ENCODE results near the gene EPM2AIP1. TPM values are rescaled to one million over a fixed set of nuclear protein-coding genes. Genes with fewer than 3 reads are reported as not detected.
A peak's percentile ranks its signal among the peaks of the same experiment; 100 is the strongest.

EPM2AIP1 gene
- polyA plus RNA-seq, 3 donors = 3.6 to 11.3 (median 5.8) TPM

- H4K20me1 ChIP-seq (ENCODE audit: insufficient read depth, low read length) = peaks cover 11% of the 10 kb centered on the region
- H3K27ac Mint-ChIP-seq = no peak overlapping the region
- WGBS (ENCODE audit: insufficient coverage) = 90% methylated on average over 2 of the region's 3 CpGs
- no peak for DNase-seq
- peak overlapping the region in 1 of 2 donors; percentile 99 for H3K27ac ChIP-seq (ENCODE audit: low read depth in 1 of 2, low read length in 2 of 2)
- no peaks in the 10 kb centered on the region for H3K9me3 Mint-ChIP-seq
- peak overlapping the region; percentile 87 for H3K4me2 ChIP-seq (replicated peaks; ENCODE audit: extremely low read depth, low read length, poor library complexity, severe bottlenecking)
- H3K79me2 ChIP-seq (ENCODE audit: insufficient read depth, low read length) = peaks cover 82% of the 10 kb centered on the region
- H3K4me1 Mint-ChIP-seq = peaks cover 41% of the 10 kb centered on the region
- intact Hi-C loops (cut with micrococcal nuclease) = loop anchor here (5.0 kb wide), 2 partner anchors 79 to 84 kb away; no protein-coding TSS in a partner anchor
- H3K36me3 Mint-ChIP-seq = peaks cover 16 to 36% of the 10 kb centered on the region in 2 donors
- H3K4me3 Mint-ChIP-seq = no peak overlapping the region
- H3K36me3 ChIP-seq (replicated peaks in 1 of 2; ENCODE audit: control insufficient read depth in 1 of 2, insufficient read depth in 2 of 2, low read length in 2 of 2) = peaks cover 13 to 26% of the 10 kb centered on the region in 2 donors
- H3K9me3 ChIP-seq (replicated peaks in 1 of 2; ENCODE audit: control insufficient read depth in 1 of 2, insufficient read depth in 1 of 2, low read length in 2 of 2) = no peaks in the 10 kb centered on the region
- H3K4me1 ChIP-seq (ENCODE audit: control insufficient read depth in 1 of 2, insufficient read depth in 2 of 2, low read length in 2 of 2) = peaks cover 48 to 61% of the 10 kb centered on the region in 2 donors
- no peaks in the 10 kb centered on the region for H3K27me3 Mint-ChIP-seq (ENCODE audit: low read depth in 3 of 3)
- H3K9ac ChIP-seq (ENCODE audit: insufficient read depth, low read length, poor library complexity, severe bottlenecking) = peak overlapping the region; percentile 26
- TF ChIP-seq, protein P1, sequence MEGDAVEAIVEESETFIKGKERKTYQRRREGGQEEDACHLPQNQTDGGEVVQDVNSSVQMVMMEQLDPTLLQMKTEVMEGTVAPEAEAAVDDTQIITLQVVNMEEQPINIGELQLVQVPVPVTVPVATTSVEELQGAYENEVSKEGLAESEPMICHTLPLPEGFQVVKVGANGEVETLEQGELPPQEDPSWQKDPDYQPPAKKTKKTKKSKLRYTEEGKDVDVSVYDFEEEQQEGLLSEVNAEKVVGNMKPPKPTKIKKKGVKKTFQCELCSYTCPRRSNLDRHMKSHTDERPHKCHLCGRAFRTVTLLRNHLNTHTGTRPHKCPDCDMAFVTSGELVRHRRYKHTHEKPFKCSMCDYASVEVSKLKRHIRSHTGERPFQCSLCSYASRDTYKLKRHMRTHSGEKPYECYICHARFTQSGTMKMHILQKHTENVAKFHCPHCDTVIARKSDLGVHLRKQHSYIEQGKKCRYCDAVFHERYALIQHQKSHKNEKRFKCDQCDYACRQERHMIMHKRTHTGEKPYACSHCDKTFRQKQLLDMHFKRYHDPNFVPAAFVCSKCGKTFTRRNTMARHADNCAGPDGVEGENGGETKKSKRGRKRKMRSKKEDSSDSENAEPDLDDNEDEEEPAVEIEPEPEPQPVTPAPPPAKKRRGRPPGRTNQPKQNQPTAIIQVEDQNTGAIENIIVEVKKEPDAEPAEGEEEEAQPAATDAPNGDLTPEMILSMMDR (IDR thresholded peaks at IDR 0.05) = no peak
- H2AFZ ChIP-seq (ENCODE audit: insufficient read depth, low read depth, low read length, poor library complexity, severe bottlenecking) = no peak overlapping the region
- H3K27me3 ChIP-seq (ENCODE audit: control insufficient read depth in 2 of 2, insufficient read depth in 2 of 2, low read length in 2 of 2) = no peaks in the 10 kb centered on the region
- H3K4me3 ChIP-seq (replicated peaks in 1 of 3; ENCODE audit: low read depth in 2 of 3, low read length in 3 of 3) = peak overlapping the region in 1 of 3 experiments; percentile 89
Measured at GRCh38 chr3:36991147-36991546, 1.8 kb downstream of the EPM2AIP1 start.

GRCh38 chr3:36989568-36989967 is 3.4 kb downstream of the EPM2AIP1 start:
- Histone ChIP-seq H2AFZ (ENCODE audit: insufficient read depth, low read depth, low read length, poor library complexity, severe bottlenecking) (no peak overlapping the region), H3K27ac (ENCODE audit: low read depth in 1 of 2, low read length in 2 of 2) (peak overlapping the region in 1 of 2 donors; percentile 80), H3K4me1 (ENCODE audit: control insufficient read depth in 1 of 2, insufficient read depth in 2 of 2, low read length in 2 of 2) (peaks cover 48 to 60% of the 10 kb centered on the region in 2 donors), H3K36me3 (replicated peaks in 1 of 2; ENCODE audit: control insufficient read depth in 1 of 2, insufficient read depth in 2 of 2, low read length in 2 of 2) (peaks cover 25 to 32% of the 10 kb centered on the region in 2 donors), H3K9me3 (replicated peaks in 1 of 2; ENCODE audit: control insufficient read depth in 1 of 2, insufficient read depth in 1 of 2, low read length in 2 of 2) (no peaks in the 10 kb centered on the region), H3K9ac (ENCODE audit: insufficient read depth, low read length, poor library complexity, severe bottlenecking) (peak overlapping the region; percentile 37), H3K27me3 (ENCODE audit: control insufficient read depth in 2 of 2, insufficient read depth in 2 of 2, low read length in 2 of 2) (no peaks in the 10 kb centered on the region), H4K20me1 (ENCODE audit: insufficient read depth, low read length) (peaks cover 11% of the 10 kb centered on the region), H3K79me2 (ENCODE audit: insufficient read depth, low read length) (peaks cover 67% of the 10 kb centered on the region), H3K4me2 (replicated peaks; ENCODE audit: extremely low read depth, low read length, poor library complexity, severe bottlenecking) (peak overlapping the region; percentile 87), H3K4me3 (replicated peaks in 1 of 3; ENCODE audit: low read depth in 2 of 3, low read length in 3 of 3) (peak overlapping the region in 2 of 3 experiments; percentile 30 to 89)
- intact Hi-C loops (cut with micrococcal nuclease) = no loop called here
- Mint-ChIP-seq H3K27me3 (ENCODE audit: low read depth in 3 of 3) (no peaks in the 10 kb centered on the region), H3K36me3 (peaks cover 30 to 36% of the 10 kb centered on the region in 2 donors), H3K4me1 (peaks cover 41% of the 10 kb centered on the region), H3K4me3 (peak overlapping the region; percentile 58 to 80), H3K9me3 (no peaks in the 10 kb centered on the region), H3K27ac (peak overlapping the region; percentile 80 to 91 (median 86))
- peak in 2 of 3 donors; percentile 10 to 29 for DNase-seq
- TF ChIP-seq, protein P1 (IDR thresholded peaks at IDR 0.05) = no peak

All from CD14-positive monocyte (primary cell).